Activated CD4-positive, alpha-beta T cell treated with anti-CD3 and anti-CD28 coated beads, Interleukin-2, amount 10 ng/mL, durations not matched to agents 7 days and 5 days (primary cell): Measurements from ENCODE around the gene ANKMY1. TPM values are rescaled to one million over a fixed set of nuclear protein-coding genes. Genes with fewer than 3 reads are reported as not detected.

Experiments used
- CTCF ChIA-PET: fragments of 350-600 bp; sonication (Branson Sonifier 250); formaldehyde crosslinking; loops from one replicate; lab custom pipeline; 2021; ENCODE audit warnings: antibody characterized with exemption; lab: Charles Lee
- POLR2A ChIA-PET: fragments of 350-600 bp; sonication (Branson Sonifier 250); formaldehyde crosslinking; loops from one replicate; lab custom pipeline; 2021; ENCODE audit warnings: antibody characterized with exemption; lab: Charles Lee
- DNase-seq: peaks from one replicate; pipeline ENCODE4 v3.0.0-alpha.2; 2020
- H3K27ac Mint-ChIP-seq: one replicate; pipeline ENCODE4 v1.8.0; 2021; ENCODE audit warnings: mild to moderate bottlenecking, moderate library complexity, mixed read lengths
- H3K27me3 Mint-ChIP-seq: one replicate; pipeline ENCODE4 v1.8.0; 2021; ENCODE audit warnings: mixed read lengths
- H3K36me3 Mint-ChIP-seq: one replicate; pipeline ENCODE4 v1.8.0; 2021; ENCODE audit warnings: low read depth, mixed read lengths
- H3K4me1 Mint-ChIP-seq: one replicate; pipeline ENCODE4 v1.8.0; 2021; ENCODE audit warnings: mixed read lengths
- H3K4me3 Mint-ChIP-seq: one replicate; pipeline ENCODE4 v1.8.0; 2021; ENCODE audit warnings: mild to moderate bottlenecking, moderate library complexity, mixed read lengths
- H3K9me3 Mint-ChIP-seq: one replicate; pipeline ENCODE4 v1.8.0; 2021; ENCODE audit warnings: mixed read lengths
- total RNA-seq, 2 experiments: library from RNA; stranded (reverse); gene quantifications; one replicate each; pipeline ENCODE4 v1.2.3, GENCODE V29; 2021

Gene ANKMY1, protein sequence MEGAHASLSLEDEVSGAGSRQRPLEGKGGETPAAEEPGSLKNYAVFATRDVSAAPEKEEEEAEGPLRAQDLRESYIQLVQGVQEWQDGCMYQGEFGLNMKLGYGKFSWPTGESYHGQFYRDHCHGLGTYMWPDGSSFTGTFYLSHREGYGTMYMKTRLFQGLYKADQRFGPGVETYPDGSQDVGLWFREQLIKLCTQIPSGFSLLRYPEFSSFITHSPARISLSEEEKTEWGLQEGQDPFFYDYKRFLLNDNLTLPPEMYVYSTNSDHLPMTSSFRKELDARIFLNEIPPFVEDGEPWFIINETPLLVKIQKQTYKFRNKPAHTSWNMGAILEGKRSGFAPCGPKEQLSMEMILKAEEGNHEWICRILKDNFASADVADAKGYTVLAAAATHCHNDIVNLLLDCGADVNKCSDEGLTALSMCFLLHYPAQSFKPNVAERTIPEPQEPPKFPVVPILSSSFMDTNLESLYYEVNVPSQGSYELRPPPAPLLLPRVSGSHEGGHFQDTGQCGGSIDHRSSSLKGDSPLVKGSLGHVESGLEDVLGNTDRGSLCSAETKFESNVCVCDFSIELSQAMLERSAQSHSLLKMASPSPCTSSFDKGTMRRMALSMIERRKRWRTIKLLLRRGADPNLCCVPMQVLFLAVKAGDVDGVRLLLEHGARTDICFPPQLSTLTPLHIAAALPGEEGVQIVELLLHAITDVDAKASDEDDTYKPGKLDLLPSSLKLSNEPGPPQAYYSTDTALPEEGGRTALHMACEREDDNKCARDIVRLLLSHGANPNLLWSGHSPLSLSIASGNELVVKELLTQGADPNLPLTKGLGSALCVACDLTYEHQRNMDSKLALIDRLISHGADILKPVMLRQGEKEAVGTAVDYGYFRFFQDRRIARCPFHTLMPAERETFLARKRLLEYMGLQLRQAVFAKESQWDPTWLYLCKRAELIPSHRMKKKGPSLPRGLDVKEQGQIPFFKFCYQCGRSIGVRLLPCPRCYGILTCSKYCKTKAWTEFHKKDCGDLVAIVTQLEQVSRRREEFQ
- 10 to 100 TPM; 38.5 to 39.5 TPM for total RNA-seq

DNA sequence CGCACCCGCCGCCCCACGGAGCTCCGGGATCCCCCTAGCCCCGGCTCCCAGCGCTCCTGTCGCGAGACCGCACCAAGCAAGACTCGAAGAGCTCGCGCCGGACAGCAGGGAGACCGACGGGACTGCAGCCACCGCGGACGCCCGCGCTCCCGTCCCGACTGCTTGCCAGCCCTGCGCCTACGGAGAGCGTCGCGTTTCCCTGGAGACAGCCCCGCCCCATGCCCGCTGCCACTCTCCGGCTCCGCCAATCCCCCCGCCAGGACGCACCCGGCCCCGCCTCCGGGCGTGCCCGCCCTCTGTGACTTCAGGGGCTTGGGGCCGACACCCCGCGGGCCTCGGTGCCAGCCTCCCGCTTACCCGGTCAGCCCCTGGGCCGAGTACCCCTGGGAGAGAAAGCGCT lies at the start of gene ANKMY1:
Gene ANKMY1 (minus strand): TSS at position 181 of the 400 bp plus-strand sequence. CDS start 653 bp downstream, outside the sequence.
- Mint-ChIP-seq H3K27me3 (no peaks in the 10 kb centered on the region), H3K4me1 (peaks cover 45% of the 10 kb centered on the region), H3K9me3 (no peaks in the 10 kb centered on the region), H3K27ac (peak within 1 kb of the TSS; percentile 75), H3K4me3 (peak within 1 kb of the TSS; percentile 79), H3K36me3 (peaks cover 53% of the 10 kb centered on the region)
- POLR2A ChIA-PET = no interaction called here
- CTCF ChIA-PET = interaction anchor here (1.4 to 2.3 kb wide), 3 partner anchors 8 to 28 kb away, joined by 3 to 15 read pairs (median 8); no protein-coding TSS in a partner anchor
- DNase-seq = peak; percentile 70

DNA sequence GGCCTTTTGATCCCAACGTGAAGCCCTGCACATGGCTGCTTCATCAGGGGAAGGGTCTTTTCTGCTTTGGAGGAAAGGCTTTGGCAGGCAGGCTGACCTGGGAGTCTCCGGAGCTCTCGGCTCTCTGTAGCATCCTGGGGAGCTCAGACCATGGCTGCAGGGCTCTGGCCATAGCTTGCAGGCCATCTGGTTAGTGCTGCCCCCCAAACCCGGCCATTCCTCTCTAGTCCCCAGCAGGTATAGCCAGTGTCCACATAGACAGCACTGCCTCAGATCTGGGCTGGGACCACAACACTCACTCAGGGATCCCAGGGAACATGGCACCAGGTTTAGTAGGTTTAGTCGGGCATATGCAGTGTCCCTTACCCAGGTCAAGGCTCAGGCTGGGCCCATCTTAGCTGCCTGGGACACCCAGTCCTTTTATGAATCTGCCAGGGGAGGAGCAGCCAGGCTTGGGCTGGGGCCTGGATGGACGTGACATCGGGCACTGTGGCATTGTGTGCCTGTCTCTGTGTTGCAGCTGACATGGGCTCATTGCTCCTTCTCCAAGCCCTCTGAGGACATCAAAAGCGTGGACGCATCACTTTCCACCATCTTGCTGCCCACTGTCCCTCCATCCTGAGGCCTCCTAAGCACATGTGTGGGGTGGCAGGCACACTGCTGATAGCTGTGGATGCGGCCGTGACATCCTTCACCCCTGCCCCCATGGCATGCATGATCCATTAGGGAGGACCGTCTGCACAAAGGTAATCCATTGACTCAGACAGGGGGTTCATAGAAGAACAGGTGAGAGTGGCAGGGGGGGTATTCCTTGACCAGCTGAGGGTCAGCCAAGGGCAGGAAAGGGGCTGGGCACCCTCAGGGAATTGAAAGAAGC lies 48.3 kb upstream of the ANKMY1 start:
- no peaks in the 10 kb centered on the region for H3K36me3 Mint-ChIP-seq
- H3K27me3 Mint-ChIP-seq = no peaks in the 10 kb centered on the region
- no peaks in the 10 kb centered on the region for H3K9me3 Mint-ChIP-seq
- H3K4me3 Mint-ChIP-seq = no peak overlapping the region
- H3K4me1 Mint-ChIP-seq = no peaks in the 10 kb centered on the region
- POLR2A ChIA-PET = no interaction called here
- no peak overlapping the region for H3K27ac Mint-ChIP-seq
- CTCF ChIA-PET = interaction anchor here (0.6 to 1.2 kb wide), 2 partner anchors 40 to 1056 kb away, joined by 5 read pairs; no protein-coding TSS in a partner anchor
- DNase-seq = no peak

DNA sequence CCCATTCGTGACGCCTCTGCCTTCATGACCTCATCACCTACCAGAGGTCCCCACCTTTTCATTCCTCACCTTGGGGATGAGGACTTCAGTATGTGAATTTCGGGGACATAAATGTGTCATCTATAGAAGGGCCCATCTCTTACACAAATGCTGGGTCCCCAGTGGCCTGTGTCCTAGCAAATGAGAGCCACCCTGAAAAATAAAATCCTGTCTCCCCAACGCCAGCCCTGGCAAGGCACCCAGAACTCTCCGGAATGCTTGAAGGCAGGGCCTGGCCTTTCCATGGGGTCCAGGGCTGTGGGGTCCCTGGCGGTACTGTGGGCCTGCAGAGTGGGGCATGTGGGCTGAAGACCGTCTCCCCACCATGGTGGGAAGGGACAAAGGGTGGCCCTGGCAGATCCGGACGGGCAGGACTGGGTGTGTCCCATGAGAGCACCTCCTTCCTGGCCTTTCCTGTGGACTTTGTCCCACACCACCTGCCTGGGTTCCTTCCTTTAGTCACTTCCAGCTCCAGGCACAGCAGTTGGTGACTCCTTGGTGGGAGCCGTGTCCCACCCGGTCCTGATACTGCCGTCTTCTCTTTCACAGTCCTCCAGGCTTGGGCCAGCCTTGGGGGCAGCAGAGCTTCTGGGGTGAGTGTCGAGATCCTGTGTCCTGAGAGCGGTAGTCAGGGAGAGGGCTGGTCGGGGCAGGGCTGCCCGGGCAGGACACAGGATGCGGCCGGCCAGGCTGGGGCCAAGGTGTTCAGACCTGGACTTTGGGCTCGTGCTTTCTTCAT lies 47.3 kb upstream of the ANKMY1 start:
- Mint-ChIP-seq H3K27ac (no peak overlapping the region), H3K9me3 (no peaks in the 10 kb centered on the region), H3K4me1 (no peaks in the 10 kb centered on the region), H3K36me3 (no peaks in the 10 kb centered on the region), H3K27me3 (no peaks in the 10 kb centered on the region), H3K4me3 (no peak overlapping the region)
- POLR2A ChIA-PET = no interaction called here
- CTCF ChIA-PET = interaction anchor here (0.5 to 1.2 kb wide), 3 partner anchors 40 to 1325 kb away, joined by 4 to 5 read pairs (median 5); no protein-coding TSS in a partner anchor
- no peak for DNase-seq

DNA sequence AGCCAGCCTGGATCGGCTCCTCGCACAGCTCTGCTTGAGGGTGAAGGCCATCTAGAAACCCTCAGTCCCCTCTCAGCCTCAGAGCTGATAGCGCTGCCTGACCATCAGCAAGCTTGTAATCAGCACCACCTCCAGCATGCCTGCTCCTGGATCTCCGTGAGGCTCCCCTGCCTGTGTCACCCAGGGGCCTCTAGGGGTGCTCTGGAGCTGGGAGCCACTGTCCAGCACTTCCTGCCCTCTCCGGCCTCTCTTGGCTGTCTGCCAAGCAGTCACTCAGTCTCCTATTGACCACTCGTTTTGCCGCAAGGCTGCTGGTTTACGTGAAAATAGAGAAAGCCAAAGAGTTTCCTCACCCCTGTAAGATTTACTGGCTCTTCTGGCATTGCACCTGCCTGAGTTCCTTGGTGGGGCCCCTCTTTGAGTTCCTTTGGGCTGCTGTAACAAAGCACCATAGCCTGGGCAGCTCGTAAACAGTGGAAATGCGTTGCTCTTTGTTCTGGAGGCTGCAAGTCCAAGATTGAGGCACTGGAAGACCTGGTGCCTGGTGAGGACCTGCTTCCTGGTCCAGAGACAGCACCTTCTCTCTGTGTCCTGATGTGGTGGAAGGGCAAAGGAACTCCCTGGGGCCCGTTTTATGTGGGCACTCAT lies 46.6 kb upstream of the ANKMY1 start:
- no peaks in the 10 kb centered on the region for H3K36me3 Mint-ChIP-seq
- ChIA-PET CTCF (interaction anchor here (0.8 to 1.2 kb wide), 2 partner anchors 15 to 39 kb away, joined by 3 to 5 read pairs; no protein-coding TSS in a partner anchor), POLR2A (no interaction called here)
- no peaks in the 10 kb centered on the region for H3K4me1 Mint-ChIP-seq
- no peaks in the 10 kb centered on the region for H3K9me3 Mint-ChIP-seq
- H3K27me3 Mint-ChIP-seq = no peaks in the 10 kb centered on the region
- H3K4me3 Mint-ChIP-seq = no peak overlapping the region
- H3K27ac Mint-ChIP-seq = peak overlapping the region; percentile 33
- no peak for DNase-seq

DNA sequence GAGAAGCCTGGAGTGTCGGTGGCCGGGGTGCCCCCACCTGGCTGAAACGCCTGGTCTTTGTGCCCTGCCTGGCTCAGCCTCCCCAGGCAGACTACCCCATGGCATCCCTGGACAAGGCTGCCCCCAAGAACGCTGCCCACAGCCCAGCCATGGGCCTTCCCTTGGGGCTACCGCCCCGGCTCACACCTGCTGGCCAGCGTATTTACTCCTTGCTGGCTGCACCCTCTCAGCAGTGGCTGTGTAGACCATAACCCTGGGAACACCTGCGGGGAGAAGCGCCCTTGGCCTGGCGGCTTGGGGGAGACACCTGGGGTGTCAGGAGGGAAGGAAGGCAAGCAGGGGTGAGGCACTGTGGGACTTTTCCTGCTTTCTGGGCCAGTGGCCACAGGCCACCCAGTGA lies 46.1 kb upstream of the ANKMY1 start:
- no peak overlapping the region for H3K27ac Mint-ChIP-seq

DNA sequence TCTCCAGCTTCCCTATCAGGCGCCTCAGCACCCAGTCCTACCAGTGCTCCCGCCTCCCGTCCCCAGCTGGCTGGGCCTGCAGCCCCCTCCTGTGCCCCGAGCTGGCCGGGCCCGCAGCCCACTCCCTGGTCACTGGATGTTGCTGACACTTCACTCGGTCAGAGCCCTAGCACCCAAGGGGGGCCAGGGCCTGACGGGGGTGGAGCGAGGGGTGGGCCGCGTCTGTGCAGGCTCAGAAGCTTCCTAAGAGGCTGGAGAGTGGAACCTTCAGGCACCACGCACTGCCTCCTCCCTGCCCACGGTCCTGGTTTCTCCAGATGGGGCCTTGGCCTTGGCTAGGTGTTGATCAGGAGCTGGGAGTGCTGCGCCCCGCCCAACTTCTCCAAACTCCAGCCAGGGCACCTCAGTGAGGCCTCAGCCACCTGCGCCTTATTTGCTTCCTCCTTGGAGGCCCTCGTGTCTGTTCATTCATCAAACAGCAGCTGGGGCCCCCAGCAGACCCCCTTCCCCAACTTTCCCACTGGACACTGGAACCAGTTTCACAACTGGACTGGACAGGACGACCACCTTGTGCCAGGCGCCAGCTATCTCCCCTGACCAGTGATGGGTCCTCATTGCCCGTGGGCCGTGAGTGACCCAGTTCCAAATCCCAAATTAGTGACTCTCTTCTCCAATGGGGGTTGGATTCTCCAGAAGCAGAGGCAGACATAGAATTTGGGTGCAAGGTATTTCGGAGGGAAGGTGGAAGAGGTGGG lies 45.5 kb upstream of the ANKMY1 start:
- DNase-seq = no peak
- no peak overlapping the region for H3K27ac Mint-ChIP-seq

More for the DNA sequence above, 46.1 kb upstream of the ANKMY1 start:
- CTCF ChIA-PET = interaction anchor here (0.8 to 1.2 kb wide), 2 partner anchors 15 to 38 kb away, joined by 3 to 5 read pairs; no protein-coding TSS in a partner anchor
- H3K27me3 Mint-ChIP-seq = no peaks in the 10 kb centered on the region
- POLR2A ChIA-PET = no interaction called here
- H3K9me3 Mint-ChIP-seq = no peaks in the 10 kb centered on the region
- no peaks in the 10 kb centered on the region for H3K4me1 Mint-ChIP-seq
- no peak for DNase-seq
- H3K36me3 Mint-ChIP-seq = peaks cover 2% of the 10 kb centered on the region
- no peak overlapping the region for H3K4me3 Mint-ChIP-seq

DNA sequence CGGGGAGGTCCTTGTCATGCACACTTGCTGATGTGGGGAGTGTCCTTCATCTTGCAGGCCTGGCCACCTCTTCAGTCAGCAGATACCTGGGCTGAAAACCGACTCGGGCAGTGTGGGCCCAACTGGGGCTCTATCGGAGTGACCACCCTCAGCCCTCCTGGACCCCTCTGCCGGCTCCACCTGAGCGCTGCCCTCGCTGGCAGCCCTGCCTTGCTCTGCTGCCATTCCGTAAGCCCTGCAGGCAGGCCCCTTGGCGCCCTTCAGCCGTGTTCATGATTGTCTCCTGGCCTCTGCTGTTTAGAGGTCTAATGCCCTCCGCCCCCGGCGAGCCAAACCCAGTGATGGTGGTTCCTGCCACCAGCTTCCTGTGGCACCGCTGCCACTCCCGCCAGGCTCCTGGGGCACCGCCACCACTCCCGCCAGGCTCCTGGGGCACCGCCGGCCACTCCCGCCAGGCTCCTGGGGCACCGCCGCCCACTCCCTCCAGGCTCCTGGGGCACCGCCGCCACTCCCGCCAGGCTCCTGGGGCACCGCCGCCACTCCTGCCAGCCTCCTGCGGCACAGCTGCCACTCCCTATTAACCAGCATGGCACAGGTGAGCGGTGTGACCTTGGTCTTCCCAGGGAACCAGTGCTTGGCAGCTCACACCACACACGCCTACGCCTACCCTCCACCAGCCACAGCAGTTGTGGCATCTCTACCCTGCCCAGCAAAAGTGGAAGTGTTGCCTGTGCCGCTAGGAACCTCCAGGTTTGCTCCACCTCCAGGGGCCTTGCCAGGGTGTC lies 44.7 kb upstream of the ANKMY1 start:
- Mint-ChIP-seq H3K36me3 (peaks cover 2% of the 10 kb centered on the region), H3K27me3 (no peaks in the 10 kb centered on the region), H3K4me3 (no peak overlapping the region), H3K27ac (no peak overlapping the region), H3K9me3 (no peaks in the 10 kb centered on the region), H3K4me1 (no peaks in the 10 kb centered on the region)
- no peak for DNase-seq
- ChIA-PET POLR2A (no interaction called here), CTCF (interaction anchor here (1.1 to 1.5 kb wide), 2 partner anchors 15 to 34 kb away, joined by 3 to 4 read pairs; no protein-coding TSS in a partner anchor)

More for the DNA sequence above, 45.5 kb upstream of the ANKMY1 start:
- Mint-ChIP-seq H3K4me3 (no peak overlapping the region), H3K36me3 (peaks cover 2% of the 10 kb centered on the region), H3K9me3 (no peaks in the 10 kb centered on the region), H3K27me3 (no peaks in the 10 kb centered on the region), H3K4me1 (no peaks in the 10 kb centered on the region)
- ChIA-PET POLR2A (no interaction called here), CTCF (interaction anchor here (0.8 to 1.5 kb wide), 3 partner anchors 14 to 34 kb away, joined by 3 to 4 read pairs (median 3); no protein-coding TSS in a partner anchor)

DNA sequence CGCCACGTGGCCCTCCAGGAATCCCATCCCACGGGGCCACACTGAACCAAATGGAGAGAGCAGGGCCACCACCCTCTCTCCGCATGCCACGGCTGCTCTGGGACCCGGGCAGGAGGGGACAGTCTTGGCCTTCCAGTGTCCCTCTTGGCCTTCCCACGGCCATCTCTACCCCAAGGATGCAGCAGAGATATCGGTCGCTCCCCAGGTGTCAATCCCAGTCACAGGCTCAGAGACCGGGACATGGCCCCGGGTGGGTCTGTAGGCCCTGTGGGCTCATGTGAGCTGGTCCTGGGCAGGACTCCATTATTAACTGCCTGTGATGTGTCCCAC lies 44.0 kb upstream of the ANKMY1 start:
- peaks cover 2% of the 10 kb centered on the region for H3K36me3 Mint-ChIP-seq
- no peak overlapping the region for H3K27ac Mint-ChIP-seq
- H3K27me3 Mint-ChIP-seq = no peaks in the 10 kb centered on the region
- no peak for DNase-seq
- no peaks in the 10 kb centered on the region for H3K9me3 Mint-ChIP-seq
- POLR2A ChIA-PET = no interaction called here
- CTCF ChIA-PET = interaction anchor here (1.5 kb wide), 1 partner anchor 33 kb away, joined by 3 read pairs; no protein-coding TSS in a partner anchor
- H3K4me3 Mint-ChIP-seq = no peak overlapping the region
- H3K4me1 Mint-ChIP-seq = no peaks in the 10 kb centered on the region

DNA sequence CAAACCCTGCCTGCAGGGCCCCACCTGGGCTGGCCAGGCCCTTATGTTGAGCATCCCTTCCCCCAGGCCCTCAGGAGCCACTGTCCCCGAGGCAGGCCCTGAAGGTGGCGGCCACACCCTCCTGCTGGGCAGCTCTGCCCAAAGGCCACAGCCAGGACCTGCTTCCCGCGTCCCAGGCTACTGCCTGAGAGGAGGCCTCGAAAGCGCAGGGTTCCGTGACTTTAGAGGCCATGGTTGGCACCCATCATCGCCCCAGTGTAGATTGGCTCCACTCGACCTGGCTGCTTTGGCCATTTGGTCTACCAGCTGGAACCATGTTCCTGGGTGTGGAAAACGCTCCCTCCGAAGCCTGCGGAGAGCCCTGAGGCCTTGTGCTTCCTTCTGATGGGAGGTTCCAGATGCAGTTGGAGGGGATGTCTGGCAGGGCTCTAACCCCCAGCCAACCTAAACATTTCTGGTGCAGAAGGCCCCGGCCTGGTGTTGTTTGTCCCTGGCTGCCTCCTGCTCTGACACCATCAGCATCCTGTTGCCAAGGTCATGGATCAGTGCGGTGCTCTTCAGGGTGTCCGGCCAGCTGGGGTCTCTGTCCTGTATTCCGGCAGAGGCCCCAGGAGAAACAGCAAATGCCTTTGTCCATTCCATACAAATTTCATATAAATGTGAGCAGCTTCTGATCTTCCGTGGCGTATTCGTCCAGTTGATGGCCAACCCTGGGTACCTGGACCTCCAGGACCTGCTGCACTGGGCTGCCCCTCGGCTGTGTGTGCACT lies 43.5 kb upstream of the ANKMY1 start:
- ChIA-PET CTCF (interaction anchor here (1.5 kb wide), 1 partner anchor 32 kb away, joined by 3 read pairs; no protein-coding TSS in a partner anchor), POLR2A (no interaction called here)
- Mint-ChIP-seq H3K27ac (no peak overlapping the region), H3K27me3 (no peaks in the 10 kb centered on the region), H3K36me3 (peaks cover 2% of the 10 kb centered on the region), H3K9me3 (no peaks in the 10 kb centered on the region), H3K4me3 (no peak overlapping the region), H3K4me1 (no peaks in the 10 kb centered on the region)
- no peak for DNase-seq
